GM19455 (cell line): ENCODE data around the gene CCDC187.

ENCODE experiments used
- ATAC-seq: cut with Tn5 transposase; IDR thresholded peaks from one replicate; pipeline ENCODE4 v1.9.1; 2021; ENCODE audit not compliant: unreplicated experiment

CCDC187 gene

GRCh38 chr9:136300016-136300545, 3.8 kb downstream of the CCDC187 start:
- ATAC-seq = no peak

GRCh38 chr9:136299541-136299940, 4.4 kb downstream of the CCDC187 start:
- no peak for ATAC-seq

- ATAC-seq = no peak
Measured at GRCh38 chr9:136299116-136299515, 4.8 kb downstream of the CCDC187 start.

- ATAC-seq = no peak
Measured at GRCh38 chr9:136297766-136298735, 5.8 kb downstream of the CCDC187 start.

- ATAC-seq = no peak
Measured at GRCh38 chr9:136297016-136297691, 6.7 kb downstream of the CCDC187 start.

- ATAC-seq = no peak
Measured at GRCh38 chr9:136296434-136297015, 7.4 kb downstream of the CCDC187 start.

GRCh38 chr9:136295542-136296433, 8.1 kb downstream of the CCDC187 start:
- ATAC-seq = no peak

- no peak for ATAC-seq
Measured at GRCh38 chr9:136295055-136295454, 8.8 kb downstream of the CCDC187 start.

GRCh38 chr9:136294437-136294836, 9.5 kb downstream of the CCDC187 start:
- ATAC-seq = no peak

- no peak for ATAC-seq
Measured at GRCh38 chr9:136293476-136294077, 10.3 kb downstream of the CCDC187 start.

GRCh38 chr9:136292591-136293448, 11.1 kb downstream of the CCDC187 start:
- ATAC-seq = no peak

- no peak for ATAC-seq
Measured at GRCh38 chr9:136292026-136292538, 11.8 kb downstream of the CCDC187 start.

GRCh38 chr9:136291306-136292025, 12.4 kb downstream of the CCDC187 start:
- ATAC-seq = no peak

GRCh38 chr9:136290508-136291000, 13.3 kb downstream of the CCDC187 start:
- no peak for ATAC-seq

- ATAC-seq = no peak
Measured at GRCh38 chr9:136289651-136290507, 14.0 kb downstream of the CCDC187 start.

GRCh38 chr9:136287960-136288753, 15.7 kb downstream of the CCDC187 start:
- no peak for ATAC-seq
